HL-60 (cell line): ENCODE measurements around the gene MDFIC2.

ENCODE experiments used
- DNase-seq, 2 experiments: peaks; one replicate each; pipeline ENCODE4 v3.0.0-alpha.2; 2010 to 2020; ENCODE audit warnings: low read depth in 1 of 2, low spot score in 1 of 2
- H3K27ac ChIP-seq: fragments of 250-450 bp; sonication (Bioruptor Pico); replicated peaks from 2 replicates; pipeline ENCODE4 v1.5.1; 2020; ENCODE audit warnings: mild to moderate bottlenecking, moderate library complexity
- H3K27me3 ChIP-seq: fragments of 250-450 bp; sonication (Bioruptor Pico); 2 replicates; pipeline ENCODE4 v1.5.1; 2021; ENCODE audit warnings: mild to moderate bottlenecking, moderate library complexity; ENCODE audit not compliant: insufficient read depth, poor library complexity, severe bottlenecking
- H3K4me3 ChIP-seq: replicated peaks from 2 replicates; pipeline ENCODE4 v1.5.1; 2011; ENCODE audit warnings: mild to moderate bottlenecking, control low read depth, low read length; ENCODE audit not compliant: insufficient read depth
- CTCF ChIP-seq: IDR thresholded peaks from one replicate; pipeline ENCODE4 v1.5.1; 2011; ENCODE audit warnings: low read length, control low read depth, inconsistent platforms; ENCODE audit not compliant: insufficient read depth
- GABPA ChIP-seq: IDR thresholded peaks from 2 replicates; pipeline ENCODE4 v1.6.1; 2012; ENCODE audit warnings: low read depth
- POLR2AphosphoS5 ChIP-seq: IDR thresholded peaks from 2 replicates; pipeline ENCODE4 v1.6.1; 2012; ENCODE audit warnings: low read depth
- REST ChIP-seq: IDR thresholded peaks from 2 replicates; pipeline ENCODE4 v1.6.1; 2012; ENCODE audit warnings: low read depth; ENCODE audit not compliant: insufficient replicate concordance
- SPI1 ChIP-seq: IDR thresholded peaks from 2 replicates; pipeline ENCODE4 v1.6.1; 2012; ENCODE audit warnings: low read depth, mild to moderate bottlenecking, borderline replicate concordance

MDFIC2 gene

DNA sequence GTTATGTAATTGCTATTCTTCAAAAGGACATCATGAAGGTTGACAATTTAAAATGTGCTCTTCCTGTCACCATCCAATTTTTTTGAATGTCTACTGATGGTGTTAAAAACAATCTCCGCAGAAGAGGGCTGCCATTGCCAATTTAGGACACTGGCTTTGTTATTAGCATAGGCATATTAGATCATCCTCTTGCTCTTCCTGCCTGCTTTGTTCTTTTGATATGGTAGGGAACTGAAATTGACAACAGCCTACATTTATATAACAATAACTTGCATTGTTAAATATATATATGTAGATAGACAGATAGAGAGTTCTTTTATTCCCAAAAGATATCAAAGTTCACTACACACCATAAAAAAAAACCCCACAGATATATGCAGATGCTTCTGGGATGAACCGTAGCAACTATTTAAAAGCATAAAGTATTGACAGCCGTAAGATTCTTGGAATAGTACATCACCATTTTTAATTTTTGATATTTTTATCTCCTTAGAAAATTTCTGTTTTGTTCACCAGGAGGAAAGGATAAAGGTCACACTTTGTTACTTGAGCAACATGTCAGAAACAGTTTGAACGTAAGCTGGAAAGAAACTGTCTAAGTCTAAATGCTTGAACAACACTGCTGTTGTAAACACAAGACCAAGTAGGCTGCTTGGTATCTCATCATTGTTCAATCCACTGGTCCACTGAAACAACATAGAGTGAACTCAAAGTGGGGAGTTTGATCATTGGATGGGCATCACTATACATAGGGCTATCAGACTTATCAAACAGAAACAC, 66.5 kb downstream of the MDFIC2 start:
- no peak overlapping the region for H3K27ac ChIP-seq
- TF ChIP-seq SPI1 = no peak
- TF ChIP-seq POLR2AphosphoS5 = no peak
- no peak for TF ChIP-seq CTCF
- TF ChIP-seq GABPA = no peak
- no peak for TF ChIP-seq REST
- no peaks in the 10 kb centered on the region for H3K27me3 ChIP-seq
- no peak overlapping the region for H3K4me3 ChIP-seq
- no peak for DNase-seq

DNA sequence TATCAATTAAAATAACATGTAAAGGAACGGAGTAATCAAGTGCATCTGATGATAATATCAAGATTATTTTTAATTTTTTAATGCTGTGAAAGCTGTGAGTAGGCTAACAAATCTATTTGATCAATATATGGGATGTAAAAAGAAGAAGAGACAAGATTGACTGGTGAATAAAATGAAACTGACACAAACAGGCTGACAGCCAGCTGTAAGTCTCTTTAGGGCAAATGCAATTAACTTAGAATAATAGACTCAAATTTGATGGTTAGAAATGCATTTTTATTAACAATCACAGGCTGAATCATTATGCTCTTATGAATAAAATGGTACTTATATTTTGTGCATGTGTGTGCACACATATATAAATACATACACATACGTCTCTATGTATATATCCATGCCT, 68.0 kb downstream of the MDFIC2 start:
- TF ChIP-seq REST = no peak
- TF ChIP-seq SPI1 = no peak
- no peak for TF ChIP-seq POLR2AphosphoS5
- no peak overlapping the region for H3K4me3 ChIP-seq
- no peak for DNase-seq
- H3K27me3 ChIP-seq = peaks cover 3% of the 10 kb centered on the region
- no peak overlapping the region for H3K27ac ChIP-seq

- no peak overlapping the region for H3K27ac ChIP-seq
- no peak overlapping the region for H3K4me3 ChIP-seq
- peaks cover 3% of the 10 kb centered on the region for H3K27me3 ChIP-seq
- TF ChIP-seq POLR2AphosphoS5 = no peak
- TF ChIP-seq CTCF = no peak
- TF ChIP-seq GABPA = no peak
- no peak for TF ChIP-seq SPI1
- TF ChIP-seq REST = no peak
- DNase-seq = no peak
Measured at GRCh38 chr3:70242297-70242882, 70.0 kb downstream of the MDFIC2 start.
